Fibroblast of lung (primary cell): Measurements from ENCODE around the gene CENPH.

Source experiments
- EZH2 ChIP-seq: IDR thresholded peaks from 2 replicates; pipeline ENCODE4 v1.5.1; 2012; ENCODE audit warnings: low read length, control low read depth, mild to moderate bottlenecking; ENCODE audit errors: missing control alignments
- TF ChIP-seq, protein P1 (sequence below), 2 donors: IDR thresholded peaks in 1 of 2; conservative IDR thresholded peaks in 1 of 2; 1 replicate in 1 of 2; 2 replicates in 1 of 2; pipeline ENCODE4 v1.5.1; 2011 to 2012; ENCODE audit warnings: low read length in 2 of 2, control low read depth in 1 of 2, inconsistent platforms in 1 of 2, low read depth in 1 of 2, mild to moderate bottlenecking in 1 of 2

DNA sequence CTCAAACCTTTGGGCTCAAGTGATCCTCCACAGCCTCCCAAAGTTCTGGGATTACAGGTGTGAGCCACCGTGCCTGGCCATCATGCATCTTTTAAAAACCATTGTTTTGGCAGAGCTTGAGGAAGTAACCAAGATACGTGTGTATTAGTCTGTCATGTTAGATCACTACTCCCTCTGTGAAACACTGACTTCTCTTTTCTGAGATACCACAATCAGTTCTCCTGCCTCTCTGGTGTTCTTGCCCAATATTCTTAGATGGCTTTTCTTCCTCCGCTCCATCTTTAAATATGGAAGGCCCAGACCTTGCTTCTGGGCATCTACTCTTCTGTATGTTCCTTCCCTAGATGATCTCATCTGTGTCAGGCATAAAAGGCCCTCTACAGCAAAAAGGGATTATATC lies 36.7 kb upstream of the CENPH start:
- TF ChIP-seq, protein P1, sequence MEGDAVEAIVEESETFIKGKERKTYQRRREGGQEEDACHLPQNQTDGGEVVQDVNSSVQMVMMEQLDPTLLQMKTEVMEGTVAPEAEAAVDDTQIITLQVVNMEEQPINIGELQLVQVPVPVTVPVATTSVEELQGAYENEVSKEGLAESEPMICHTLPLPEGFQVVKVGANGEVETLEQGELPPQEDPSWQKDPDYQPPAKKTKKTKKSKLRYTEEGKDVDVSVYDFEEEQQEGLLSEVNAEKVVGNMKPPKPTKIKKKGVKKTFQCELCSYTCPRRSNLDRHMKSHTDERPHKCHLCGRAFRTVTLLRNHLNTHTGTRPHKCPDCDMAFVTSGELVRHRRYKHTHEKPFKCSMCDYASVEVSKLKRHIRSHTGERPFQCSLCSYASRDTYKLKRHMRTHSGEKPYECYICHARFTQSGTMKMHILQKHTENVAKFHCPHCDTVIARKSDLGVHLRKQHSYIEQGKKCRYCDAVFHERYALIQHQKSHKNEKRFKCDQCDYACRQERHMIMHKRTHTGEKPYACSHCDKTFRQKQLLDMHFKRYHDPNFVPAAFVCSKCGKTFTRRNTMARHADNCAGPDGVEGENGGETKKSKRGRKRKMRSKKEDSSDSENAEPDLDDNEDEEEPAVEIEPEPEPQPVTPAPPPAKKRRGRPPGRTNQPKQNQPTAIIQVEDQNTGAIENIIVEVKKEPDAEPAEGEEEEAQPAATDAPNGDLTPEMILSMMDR (conservative IDR thresholded peaks at IDR 0.05 in 1 of 2, IDR thresholded peaks at IDR 0.05 in 1 of 2; ENCODE audit: low read depth in 1 of 2, low read length in 2 of 2): no peak
- TF ChIP-seq EZH2: no peak
